ENCODE measurements around the gene UCN.

UCN gene

DNA sequence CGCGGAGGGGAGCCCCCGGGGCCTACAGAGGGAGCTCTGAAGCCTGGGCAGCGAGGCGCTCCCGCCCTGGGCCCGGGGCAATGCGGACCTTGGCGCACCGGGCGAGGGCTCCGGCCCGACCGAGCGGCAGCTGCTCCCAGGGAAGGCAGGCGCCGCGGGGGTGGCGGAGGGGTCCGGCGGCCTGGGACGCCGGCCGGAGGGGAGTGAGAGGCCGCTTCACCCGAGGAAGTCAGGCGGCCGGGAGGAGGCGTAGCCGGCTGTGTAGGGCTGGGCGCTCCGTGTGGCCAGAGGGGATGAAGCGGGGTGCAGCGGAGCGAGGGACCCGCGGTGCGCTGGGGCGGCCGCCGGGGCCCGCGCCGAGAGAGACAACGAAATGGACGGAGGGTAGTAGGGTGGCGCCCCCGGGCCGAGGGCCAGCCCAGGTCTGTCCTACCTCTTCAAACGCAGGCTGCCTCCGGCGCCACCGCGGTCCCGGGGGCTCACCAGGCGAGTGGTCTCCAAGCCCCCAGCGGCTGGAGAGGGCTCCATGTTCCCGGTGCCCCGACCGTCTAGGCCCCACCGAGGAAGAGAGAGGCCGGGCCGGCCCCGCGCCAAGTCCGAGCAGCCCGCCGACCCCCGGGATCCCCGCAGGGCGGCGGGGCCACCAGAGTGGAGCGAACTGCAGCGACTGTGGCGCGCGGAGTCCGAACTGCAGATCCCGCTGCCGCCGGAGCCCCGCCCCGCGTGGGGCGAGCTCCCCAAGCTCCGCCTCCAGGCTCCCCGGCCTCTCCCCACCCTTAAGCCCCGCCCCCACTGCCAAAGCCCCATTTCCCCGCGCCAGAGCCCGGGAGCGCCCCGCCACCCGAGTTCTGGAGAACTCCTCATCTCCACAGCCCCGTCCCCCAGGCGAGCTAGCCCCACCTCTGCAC lies 45.6 kb downstream of the UCN start, which contains the start of gene SLC30A3:
Gene SLC30A3 (minus strand): TSS at position 669 of the 908 bp plus-strand sequence. CDS start 141 bp downstream, at position 528.
- TF ChIP-seq, protein P1, sequence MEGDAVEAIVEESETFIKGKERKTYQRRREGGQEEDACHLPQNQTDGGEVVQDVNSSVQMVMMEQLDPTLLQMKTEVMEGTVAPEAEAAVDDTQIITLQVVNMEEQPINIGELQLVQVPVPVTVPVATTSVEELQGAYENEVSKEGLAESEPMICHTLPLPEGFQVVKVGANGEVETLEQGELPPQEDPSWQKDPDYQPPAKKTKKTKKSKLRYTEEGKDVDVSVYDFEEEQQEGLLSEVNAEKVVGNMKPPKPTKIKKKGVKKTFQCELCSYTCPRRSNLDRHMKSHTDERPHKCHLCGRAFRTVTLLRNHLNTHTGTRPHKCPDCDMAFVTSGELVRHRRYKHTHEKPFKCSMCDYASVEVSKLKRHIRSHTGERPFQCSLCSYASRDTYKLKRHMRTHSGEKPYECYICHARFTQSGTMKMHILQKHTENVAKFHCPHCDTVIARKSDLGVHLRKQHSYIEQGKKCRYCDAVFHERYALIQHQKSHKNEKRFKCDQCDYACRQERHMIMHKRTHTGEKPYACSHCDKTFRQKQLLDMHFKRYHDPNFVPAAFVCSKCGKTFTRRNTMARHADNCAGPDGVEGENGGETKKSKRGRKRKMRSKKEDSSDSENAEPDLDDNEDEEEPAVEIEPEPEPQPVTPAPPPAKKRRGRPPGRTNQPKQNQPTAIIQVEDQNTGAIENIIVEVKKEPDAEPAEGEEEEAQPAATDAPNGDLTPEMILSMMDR (conservative IDR thresholded peaks at IDR 0.05; ENCODE audit: low read depth), result no peak
- DNase-seq (ENCODE audit: low spot score), result peak; percentile 71
- ChIA-PET POLR2A (ENCODE audit: low non-redundant PET) (no interaction called here), CTCF (interaction anchor here (0.7 to 2.0 kb wide), 3 partner anchors 17 to 93 kb away, joined by 3 to 9 read pairs (median 5); no protein-coding TSS in a partner anchor)
- H3K27ac ChIP-seq, result no peak within 1 kb of the TSS

DNA sequence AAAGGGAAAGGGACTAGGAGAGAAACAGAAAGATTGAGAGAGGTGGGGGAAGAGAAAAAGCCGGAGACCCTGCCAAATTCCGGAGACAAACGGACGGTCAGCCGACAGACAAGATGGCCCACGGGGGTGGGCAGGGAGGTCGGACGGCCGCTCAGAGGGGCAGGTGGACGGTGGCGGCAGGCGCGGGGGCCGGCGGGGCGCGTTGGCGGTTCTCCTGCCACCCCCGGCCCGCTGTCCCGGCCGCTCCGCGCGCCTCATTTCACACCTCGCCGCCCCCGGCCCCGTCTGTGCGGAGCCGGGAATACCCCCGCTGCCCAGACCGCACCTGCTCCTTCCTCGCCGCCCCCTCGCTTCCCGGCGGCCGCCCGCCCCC lies 46.3 kb downstream of the UCN start:
- H3K27ac ChIP-seq, result no peak overlapping the region
- CTCF ChIA-PET, result no interaction called here
- DNase-seq (ENCODE audit: low spot score), result no peak
- TF ChIP-seq, protein P1 (conservative IDR thresholded peaks at IDR 0.05; ENCODE audit: low read depth), result no peak
- POLR2A ChIA-PET (ENCODE audit: low non-redundant PET), result no interaction called here

DNA sequence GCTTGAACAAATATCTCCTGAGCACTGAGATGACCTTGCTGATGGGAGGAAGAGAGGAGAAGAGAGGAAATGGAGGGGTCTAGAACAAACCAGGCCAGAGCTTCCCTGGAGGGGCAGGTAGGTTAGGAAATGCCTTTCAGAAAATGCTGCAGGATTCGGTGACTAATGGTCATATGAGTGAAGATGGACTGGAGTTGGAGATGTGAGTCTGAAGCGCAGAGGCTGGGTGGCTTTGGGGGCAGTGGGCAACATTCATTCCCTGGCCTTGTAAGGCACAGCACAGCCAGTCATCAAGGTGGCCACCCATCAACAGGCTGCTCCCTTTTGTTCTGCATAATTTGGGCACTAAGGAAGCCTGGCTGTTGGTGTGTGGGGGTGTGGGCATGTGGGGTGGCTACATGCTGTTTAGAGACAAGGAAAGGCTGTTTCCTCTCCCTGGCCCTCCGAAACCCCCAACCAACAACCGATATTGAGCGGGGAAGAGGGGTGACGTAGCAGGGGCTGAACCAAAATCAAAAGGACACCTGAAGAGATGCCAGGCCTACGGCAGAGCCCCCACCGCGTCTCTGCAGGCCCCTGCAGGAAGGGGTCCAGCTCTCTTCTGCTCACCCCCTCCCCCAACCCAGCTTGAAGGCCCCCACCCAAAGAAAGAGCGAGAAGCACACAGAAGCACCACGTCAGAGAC lies 46.9 kb downstream of the UCN start:
- H3K27ac ChIP-seq, result no peak overlapping the region
- CTCF ChIA-PET, result no interaction called here
- POLR2A ChIA-PET (ENCODE audit: low non-redundant PET), result no interaction called here
- TF ChIP-seq, protein P1 (conservative IDR thresholded peaks at IDR 0.05; ENCODE audit: low read depth), result no peak
- DNase-seq (ENCODE audit: low spot score), result no peak

DNA sequence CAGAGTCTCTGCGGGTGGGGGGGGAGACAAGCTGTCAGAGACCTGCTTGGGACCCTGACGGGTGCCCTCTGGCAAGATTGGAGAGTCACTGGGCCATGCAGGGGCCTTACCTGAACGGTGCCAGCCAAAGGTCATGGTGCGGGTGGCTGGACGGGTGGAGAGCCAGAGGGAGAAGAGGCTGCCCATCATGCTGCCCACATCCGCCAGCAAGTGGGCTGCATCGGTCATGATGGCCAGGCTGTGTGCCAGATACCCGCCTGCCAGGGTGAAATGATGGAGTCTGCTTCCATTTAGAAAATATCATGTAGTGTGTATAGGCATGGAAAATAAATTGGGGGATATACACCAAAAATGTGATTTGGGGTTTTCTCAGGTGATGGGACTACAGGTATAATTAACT lies 50.2 kb downstream of the UCN start:
- ChIA-PET CTCF (no interaction called here), POLR2A (ENCODE audit: low non-redundant PET) (no interaction called here)
- H3K27ac ChIP-seq, result no peak overlapping the region
- TF ChIP-seq, protein P1 (conservative IDR thresholded peaks at IDR 0.05; ENCODE audit: low read depth), result no peak
- no peak for DNase-seq (ENCODE audit: low spot score)
